ENCODE results near the gene BST1. TPM values are rescaled to one million over a fixed set of nuclear protein-coding genes. Genes with fewer than 3 reads are reported as not detected.
"Not testable (repeated sequence)": the region's sequence is repeated elsewhere in the genome, so short reads cannot be mapped to it uniquely, and the experiment has no call there.

The BST1 gene
- total RNA-seq, 1 experiment from 2014 or later = 3.3 TPM

DNA sequence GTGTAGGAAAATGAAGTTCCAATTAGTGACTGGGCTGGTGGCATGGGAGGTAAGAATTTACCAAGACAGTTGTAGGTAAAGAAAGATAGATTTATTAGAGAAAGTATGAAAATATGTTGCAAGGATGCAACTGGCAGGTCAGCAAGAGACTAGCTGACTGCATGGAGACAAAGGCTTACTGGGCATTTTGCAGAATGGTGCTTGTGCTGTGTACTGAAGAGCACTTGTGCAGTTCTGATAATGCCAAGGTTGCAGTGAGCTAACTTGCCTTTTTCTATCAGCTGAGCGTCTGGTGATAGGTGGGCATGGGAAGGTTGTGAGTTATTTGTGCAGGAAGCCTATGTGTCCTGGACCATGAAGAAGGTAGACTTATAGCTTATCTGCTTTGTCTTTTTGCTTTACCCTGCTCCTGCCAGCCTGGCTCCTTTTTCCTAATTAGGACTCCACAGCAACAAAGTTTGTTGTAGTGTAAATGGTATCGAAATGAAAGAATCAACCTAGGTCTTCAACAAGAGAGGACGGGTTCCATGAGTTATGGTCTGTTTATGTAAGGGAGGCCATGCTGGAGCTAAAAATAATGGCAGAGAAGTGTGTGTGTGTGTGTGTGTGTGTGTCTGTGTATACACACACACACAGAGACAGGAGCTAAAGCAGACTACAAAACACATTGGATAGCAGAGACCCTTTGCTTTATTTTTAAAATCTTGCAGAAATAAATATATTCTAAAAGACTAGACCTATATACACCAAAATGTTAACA, 15.0 kb downstream of the BST1 start:
- no peak overlapping the region for H3K4me3 ChIP-seq
- H3K36me3 ChIP-seq = no peaks in the 10 kb centered on the region
- no peaks in the 10 kb centered on the region for H3K27me3 ChIP-seq
- H3K9me3 ChIP-seq = no peaks in the 10 kb centered on the region
- no peak for DNase-seq

DNA sequence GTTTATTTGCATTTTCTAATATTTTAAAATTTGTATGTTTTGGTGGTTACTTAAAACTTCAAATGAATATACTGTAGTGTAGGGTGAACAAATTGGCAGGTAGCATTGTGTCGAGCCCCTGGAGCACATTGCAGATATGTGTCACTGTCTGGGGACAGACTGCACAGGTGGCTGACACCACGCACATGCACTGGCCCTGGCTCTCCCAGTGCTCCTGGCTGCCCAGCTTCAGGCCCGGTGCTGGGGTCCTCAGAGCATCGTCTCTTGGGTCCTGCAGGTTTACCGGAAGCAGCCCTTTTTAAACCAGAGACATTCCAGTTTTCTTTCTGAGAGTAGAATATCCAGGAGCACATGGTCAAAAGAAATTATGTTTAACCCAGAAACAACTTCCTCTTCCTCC, 15.6 kb downstream of the BST1 start:
- Histone ChIP-seq H3K4me3 (no peak overlapping the region), H3K36me3 (no peaks in the 10 kb centered on the region), H3K9me3 (no peaks in the 10 kb centered on the region), H3K27me3 (no peaks in the 10 kb centered on the region)
- no peak for DNase-seq

GRCh38 chr4:15718959-15719358, 16.1 kb downstream of the BST1 start:
- H3K27me3 ChIP-seq = no peaks in the 10 kb centered on the region
- no peaks in the 10 kb centered on the region for H3K9me3 ChIP-seq
- DNase-seq = no peak
- H3K4me3 ChIP-seq = no peak overlapping the region
- H3K36me3 ChIP-seq = no peaks in the 10 kb centered on the region

GRCh38 chr4:15719506-15719905, 16.6 kb downstream of the BST1 start:
- H3K9me3 ChIP-seq = no peaks in the 10 kb centered on the region
- H3K27me3 ChIP-seq = no peaks in the 10 kb centered on the region
- DNase-seq = no peak
- H3K36me3 ChIP-seq = no peaks in the 10 kb centered on the region
- no peak overlapping the region for H3K4me3 ChIP-seq

GRCh38 chr4:15720851-15721250, 18.0 kb downstream of the BST1 start:
- no peaks in the 10 kb centered on the region for H3K27me3 ChIP-seq
- H3K4me3 ChIP-seq = no peak overlapping the region

DNA sequence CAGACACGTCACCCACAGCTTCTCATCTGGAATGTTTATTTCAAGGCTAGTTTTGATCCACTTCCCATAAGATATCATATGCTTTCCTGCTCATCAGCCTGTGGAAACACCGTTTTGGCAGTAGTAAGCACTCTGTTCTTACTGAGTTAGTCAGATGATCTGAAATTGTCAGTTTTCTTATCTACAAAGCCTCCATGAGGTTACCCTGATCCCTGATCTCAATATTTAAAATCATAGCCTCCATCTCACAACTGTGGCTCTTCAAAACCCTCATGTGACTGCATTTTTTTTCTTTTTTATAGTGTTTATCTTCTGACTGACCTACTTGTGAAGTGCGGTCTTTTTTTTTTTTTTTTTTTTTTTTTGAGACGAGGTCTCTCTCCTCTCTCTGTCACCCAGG, 22.7 kb downstream of the BST1 start:
- Histone ChIP-seq H3K9me3 (no peaks in the 10 kb centered on the region), H3K36me3 (no peaks in the 10 kb centered on the region), H3K4me3 (no peak overlapping the region), H3K27me3 (no peaks in the 10 kb centered on the region)
- DNase-seq = no peak

More at GRCh38 chr4:15720851-15721250, 18.0 kb downstream of the BST1 start:
- Histone ChIP-seq H3K36me3 (no peaks in the 10 kb centered on the region), H3K9me3 (no peaks in the 10 kb centered on the region)
- no peak for DNase-seq

- Histone ChIP-seq H3K9me3 (no peaks in the 10 kb centered on the region), H3K27me3 (no peaks in the 10 kb centered on the region), H3K4me3 (no peak overlapping the region), H3K36me3 (no peaks in the 10 kb centered on the region)
- DNase-seq = no peak
Observed at GRCh38 chr4:15729910-15730533, 27.2 kb downstream of the BST1 start.

GRCh38 chr4:15733061-15733460, 30.2 kb downstream of the BST1 start:
- not testable (repeated sequence) for H3K4me3 ChIP-seq, H3K36me3 ChIP-seq, H3K27me3 ChIP-seq, DNase-seq, H3K9me3 ChIP-seq

DNA sequence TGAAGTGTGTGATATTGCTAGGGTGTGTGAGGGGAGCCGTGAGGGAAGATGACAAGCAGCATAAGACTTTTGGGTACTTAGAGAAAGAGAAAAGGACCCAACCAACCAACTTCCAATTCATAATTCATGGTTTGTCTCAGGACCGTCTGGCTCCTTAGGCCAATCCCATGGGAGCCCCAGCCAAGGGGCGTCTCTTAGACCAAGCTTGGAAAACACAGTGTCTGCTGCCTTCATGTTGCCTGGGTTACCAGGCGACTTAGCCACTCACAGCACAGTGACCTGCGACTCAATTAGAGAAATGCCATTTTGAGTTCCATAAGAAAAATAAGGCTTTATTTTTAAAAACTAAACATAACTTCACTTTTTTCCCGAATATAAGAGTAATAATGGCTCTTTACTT, 32.7 kb downstream of the BST1 start:
- Histone ChIP-seq H3K4me3 (no peak overlapping the region), H3K27me3 (no peaks in the 10 kb centered on the region), H3K36me3 (no peaks in the 10 kb centered on the region), H3K9me3 (no peaks in the 10 kb centered on the region)
- DNase-seq = no peak

DNA sequence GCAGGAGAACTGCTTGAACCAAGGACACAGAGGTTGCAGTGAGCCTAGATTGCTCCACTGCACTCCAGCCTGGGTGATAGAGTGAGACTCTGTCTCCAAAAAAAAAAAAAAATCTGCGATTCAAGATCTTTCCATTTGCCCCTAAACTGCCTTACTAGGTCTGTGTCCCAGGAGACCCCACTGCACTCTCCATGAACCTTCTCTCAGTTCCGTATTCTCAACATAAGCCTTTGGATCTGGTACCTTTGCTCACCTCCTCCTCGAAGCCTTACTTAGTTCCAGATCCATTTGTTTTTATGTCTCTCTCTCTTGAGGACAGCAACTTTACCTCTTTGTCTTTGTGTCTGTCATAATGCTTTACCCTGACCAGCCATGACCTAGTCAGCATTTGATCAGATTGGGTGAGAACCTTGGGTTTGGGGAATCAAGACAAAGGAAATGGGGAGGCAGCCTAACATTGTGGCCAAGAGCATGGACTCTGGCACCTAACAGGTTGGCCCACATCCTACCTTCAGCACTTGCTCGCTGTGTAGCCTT, 33.7 kb downstream of the BST1 start:
- H3K4me3 ChIP-seq = no peak overlapping the region
- no peaks in the 10 kb centered on the region for H3K9me3 ChIP-seq
- H3K36me3 ChIP-seq = no peaks in the 10 kb centered on the region
- H3K27me3 ChIP-seq = no peaks in the 10 kb centered on the region
- no peak for DNase-seq

GRCh38 chr4:15737255-15737654, 34.4 kb downstream of the BST1 start:
- DNase-seq = no peak
- Histone ChIP-seq H3K9me3 (no peaks in the 10 kb centered on the region), H3K4me3 (no peak overlapping the region), H3K27me3 (no peaks in the 10 kb centered on the region), H3K36me3 (no peaks in the 10 kb centered on the region)

GRCh38 chr4:15738877-15739276, 36.0 kb downstream of the BST1 start:
- Histone ChIP-seq H3K27me3 (no peaks in the 10 kb centered on the region), H3K9me3 (no peaks in the 10 kb centered on the region), H3K4me3 (no peak overlapping the region), H3K36me3 (no peaks in the 10 kb centered on the region)
- no peak for DNase-seq

DNA sequence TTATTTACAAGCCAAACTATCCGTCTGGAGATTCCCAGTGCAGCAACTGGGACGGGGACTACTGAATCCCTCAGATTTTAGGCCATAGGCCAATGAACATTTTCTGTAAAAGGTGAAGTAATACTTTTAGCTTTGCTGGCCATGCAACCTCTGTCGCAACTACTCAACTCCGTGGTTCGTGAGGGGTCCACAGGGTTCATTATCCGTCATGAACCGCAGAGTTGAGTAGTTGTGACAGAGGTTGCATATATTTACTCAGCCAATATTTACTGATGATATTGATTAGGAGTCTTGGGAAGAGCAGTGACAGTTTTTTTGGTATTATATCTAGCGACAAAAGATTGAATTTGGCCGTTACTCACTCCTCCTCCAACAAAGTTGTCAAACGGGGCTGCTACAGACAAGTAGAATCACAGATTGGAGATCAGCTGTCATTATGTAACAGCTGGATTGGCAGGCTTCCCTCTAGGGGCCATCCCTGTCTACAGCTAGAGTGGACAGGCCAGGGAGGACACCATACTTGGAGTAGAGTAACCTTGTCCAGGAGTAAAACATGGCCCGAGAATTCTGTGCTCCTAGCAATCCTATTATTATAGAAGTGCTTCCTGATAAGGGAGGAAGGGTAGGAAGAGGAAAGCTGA, 38.0 kb downstream of the BST1 start:
- no peak overlapping the region for H3K4me3 ChIP-seq
- no peaks in the 10 kb centered on the region for H3K36me3 ChIP-seq
- no peak for DNase-seq
- H3K27me3 ChIP-seq = no peaks in the 10 kb centered on the region
- H3K9me3 ChIP-seq = no peaks in the 10 kb centered on the region

GRCh38 chr4:15742083-15742582, 39.3 kb downstream of the BST1 start:
- Histone ChIP-seq H3K9me3 (no peaks in the 10 kb centered on the region), H3K36me3 (no peaks in the 10 kb centered on the region), H3K27me3 (no peaks in the 10 kb centered on the region), H3K4me3 (no peak overlapping the region)
- DNase-seq = no peak

GRCh38 chr4:15742637-15743036, 39.8 kb downstream of the BST1 start:
- Histone ChIP-seq H3K4me3 (no peak overlapping the region), H3K36me3 (no peaks in the 10 kb centered on the region), H3K9me3 (no peaks in the 10 kb centered on the region), H3K27me3 (no peaks in the 10 kb centered on the region)
- no peak for DNase-seq

DNA sequence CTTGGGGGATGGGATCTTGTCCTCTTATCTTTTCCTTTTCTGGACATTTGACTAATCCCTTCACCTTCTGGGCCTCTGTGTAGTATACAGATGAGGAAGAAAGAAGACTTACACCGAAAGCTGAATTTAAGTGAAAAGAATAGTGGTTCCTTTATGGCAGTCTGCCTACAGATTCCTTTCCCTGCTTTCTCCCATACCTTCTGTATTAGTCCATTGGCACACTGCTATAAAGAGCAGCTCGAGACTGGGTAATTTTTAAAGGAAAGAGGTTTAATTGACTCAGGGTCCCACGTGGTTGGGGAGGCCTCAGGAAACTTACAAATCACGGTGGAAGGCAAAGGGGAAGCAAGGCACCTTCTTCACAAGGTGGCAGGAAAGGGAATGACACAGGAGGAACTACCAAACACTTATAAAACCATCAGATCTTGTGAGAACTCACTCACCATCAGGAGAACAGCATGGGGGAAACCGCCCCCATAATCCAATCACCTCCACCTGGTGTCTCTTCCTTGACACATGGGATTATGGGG, 41.2 kb downstream of the BST1 start:
- no peak for DNase-seq
- H3K4me3 ChIP-seq = no peak overlapping the region

DNA sequence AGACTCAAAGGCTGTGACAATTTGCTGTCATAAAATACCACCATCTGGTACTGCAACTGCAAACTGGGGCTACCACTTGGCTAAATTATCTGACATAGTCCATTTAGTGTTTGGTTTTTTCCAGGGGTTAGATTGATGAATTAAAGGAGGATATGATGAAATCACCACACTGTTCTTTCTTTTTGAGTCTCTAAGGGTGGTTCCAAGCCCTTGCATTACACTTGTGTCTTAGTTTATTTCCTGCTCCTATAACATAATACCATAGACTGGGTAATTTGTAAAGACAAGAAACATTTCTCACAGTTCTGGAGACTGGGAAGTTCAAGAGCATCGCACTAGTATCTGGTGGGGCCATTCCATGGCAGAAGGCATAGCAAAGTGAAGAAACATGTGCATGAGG, 43.2 kb downstream of the BST1 start:
- Histone ChIP-seq H3K4me3 (no peak overlapping the region), H3K36me3 (no peaks in the 10 kb centered on the region), H3K27me3 (no peaks in the 10 kb centered on the region), H3K9me3 (no peaks in the 10 kb centered on the region)
- no peak for DNase-seq

More for the DNA sequence above, 41.2 kb downstream of the BST1 start:
- no peaks in the 10 kb centered on the region for H3K27me3 ChIP-seq
- no peaks in the 10 kb centered on the region for H3K36me3 ChIP-seq
- no peaks in the 10 kb centered on the region for H3K9me3 ChIP-seq
